Stimulated activated CD4-positive, alpha-beta T cell treated with anti-CD3 and anti-CD28 coated beads, Interleukin-4, amount 100 ng/mL, for 1 hour (primary cell): Measurements from ENCODE around the gene DDX47.
A peak's percentile ranks its signal among the peaks of the same experiment; 100 is the strongest.
"Not testable (repeated sequence)": the region's sequence is repeated elsewhere in the genome, so short reads cannot be mapped to it uniquely, and the experiment has no call there.

ENCODE experiments used
- DNase-seq: peaks from one replicate; pipeline ENCODE4 v3.0.0-alpha.2; 2020

DDX47 gene

GRCh38 chr12:12823811-12824210 is 10.7 kb downstream of the DDX47 start:
- DNase-seq = no peak

DNA sequence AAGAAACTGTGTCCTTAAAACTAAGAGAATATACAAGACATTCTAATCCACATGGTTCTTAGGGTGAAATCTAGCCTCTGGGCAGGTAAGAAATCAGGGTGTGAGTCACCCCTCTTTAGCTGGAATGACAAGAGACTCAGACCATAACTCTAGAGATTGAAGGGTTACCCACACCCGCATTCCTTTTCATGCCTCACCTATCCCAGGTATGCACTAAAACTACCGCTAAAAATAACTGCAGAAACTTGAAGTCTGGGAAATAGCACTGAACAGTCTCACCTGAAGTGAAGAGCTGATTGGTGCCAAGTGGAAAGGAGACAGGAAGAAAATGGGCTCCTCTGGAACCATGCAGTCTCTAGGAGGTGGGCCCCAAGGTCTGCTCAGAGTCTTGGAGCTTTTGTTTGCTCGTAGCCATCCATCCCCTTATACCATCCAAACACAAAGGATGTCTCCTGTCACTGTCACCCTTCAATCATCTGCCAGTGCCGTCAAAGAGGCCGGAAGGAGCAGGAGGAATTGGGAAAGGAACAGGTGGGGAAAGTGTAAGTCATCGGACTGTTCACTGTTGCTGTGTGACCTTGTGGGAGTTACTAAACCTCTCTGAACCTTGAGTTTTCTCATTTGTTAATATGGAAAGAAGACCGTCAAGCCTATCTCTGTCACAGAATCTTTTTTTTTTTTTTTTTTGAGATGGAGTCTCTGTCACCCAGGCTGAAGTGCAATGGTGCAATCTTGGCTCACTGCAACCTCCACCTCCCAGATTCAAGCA is 22.4 kb downstream of the DDX47 start:
- no peak for DNase-seq

DNA sequence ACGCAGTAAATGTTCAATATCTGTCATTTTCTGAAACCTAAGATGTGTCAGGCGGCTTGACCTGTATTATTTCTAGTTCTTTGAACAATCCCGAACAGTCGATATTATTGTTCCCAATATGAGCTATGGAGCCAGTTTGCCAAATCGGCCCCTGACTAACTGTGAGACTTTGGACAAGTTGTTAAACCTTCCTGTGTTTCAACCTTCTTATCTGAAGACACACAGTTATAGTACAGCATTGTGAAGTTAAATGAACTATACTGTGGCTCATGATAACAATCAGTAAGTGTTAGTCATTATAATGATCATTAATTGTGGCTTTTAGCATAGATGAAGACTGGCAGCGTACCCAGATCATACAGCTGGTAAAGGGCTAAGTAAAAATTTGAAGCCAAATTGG is 23.4 kb downstream of the DDX47 start:
- DNase-seq = no peak

DNA sequence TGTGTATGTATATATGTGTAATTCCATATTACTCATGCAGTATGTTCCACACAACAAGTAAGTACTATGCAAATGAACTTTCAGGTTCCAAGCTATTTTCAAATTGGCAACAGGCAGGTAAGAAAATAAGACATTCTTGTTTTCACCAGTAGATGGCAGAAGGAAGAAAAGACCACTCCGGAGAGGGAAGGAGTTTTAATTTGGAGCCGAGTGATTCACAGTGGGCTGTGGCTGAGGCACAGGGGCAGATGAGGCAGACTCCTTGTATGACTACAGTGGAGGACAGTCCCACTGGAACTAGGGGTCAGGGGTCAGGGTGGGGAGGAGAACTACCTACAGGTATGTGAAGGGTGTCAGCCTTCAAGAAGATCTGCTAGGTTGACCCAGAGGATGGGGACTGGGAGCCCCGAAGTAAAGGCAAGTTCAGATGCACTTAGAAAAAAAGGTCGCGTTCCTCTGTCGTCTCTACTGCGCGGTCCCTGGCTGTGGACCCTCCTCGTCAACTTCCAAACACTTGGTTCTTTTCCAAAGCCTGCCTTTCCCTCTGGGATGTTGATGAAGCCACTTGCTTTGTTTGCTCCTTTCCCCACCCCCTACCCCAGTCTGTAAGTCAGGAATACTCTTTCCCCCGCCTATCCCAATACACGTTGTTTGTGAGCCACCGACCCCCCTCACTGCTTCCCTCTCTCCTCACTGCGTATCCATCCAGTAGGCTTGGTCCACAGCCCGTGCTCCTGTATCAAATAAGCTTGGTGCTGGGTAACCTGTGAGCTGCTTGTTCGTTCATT is 24.1 kb downstream of the DDX47 start:
- DNase-seq = peak; percentile 41

GRCh38 chr12:12837813-12838153 is 24.6 kb downstream of the DDX47 start:
- no peak for DNase-seq

DNA sequence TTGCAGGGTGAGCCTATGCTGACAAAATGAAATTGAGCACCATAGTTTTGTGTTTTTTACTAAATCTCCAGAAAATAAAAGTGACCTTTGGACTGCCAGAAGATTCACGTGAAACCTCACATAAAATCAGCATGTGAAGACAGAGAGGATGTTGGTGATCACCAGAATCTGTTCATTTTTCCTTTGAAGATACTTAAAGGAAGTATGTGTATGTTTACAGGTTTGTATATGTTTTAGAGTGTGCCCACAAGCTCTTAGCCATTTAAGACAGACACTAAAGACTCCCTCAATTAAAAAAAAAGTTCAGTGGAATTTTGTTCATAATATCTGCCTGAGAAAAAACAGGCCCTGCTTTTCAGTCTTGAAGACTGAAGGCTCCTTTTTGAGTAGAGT is 25.9 kb downstream of the DDX47 start:
- DNase-seq = no peak

DNA sequence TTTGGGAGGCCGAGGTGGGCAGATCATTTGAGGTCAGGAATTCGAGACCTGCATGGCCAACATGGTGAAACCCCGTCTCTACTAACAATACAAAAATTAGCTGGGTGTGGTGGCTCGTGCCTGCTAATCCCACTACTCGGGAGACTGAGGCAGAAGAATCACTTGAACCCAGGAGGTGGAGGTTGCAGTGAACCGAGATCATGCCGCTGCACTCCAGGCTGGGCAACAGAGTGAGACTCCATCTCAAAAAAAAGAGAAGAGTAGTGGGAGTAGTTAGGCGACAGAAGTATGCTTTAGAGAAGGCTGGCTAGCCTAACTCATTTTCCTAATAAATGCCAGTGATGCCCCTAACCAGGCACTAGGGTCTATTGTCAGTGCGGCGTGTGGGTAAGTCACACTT is 26.3 kb downstream of the DDX47 start:
- not testable (repeated sequence) for DNase-seq

- no peak for DNase-seq
Measured at GRCh38 chr12:12839873-12840579, 26.9 kb downstream of the DDX47 start.

GRCh38 chr12:12840580-12840899 is 27.4 kb downstream of the DDX47 start:
- DNase-seq = no peak

GRCh38 chr12:12841428-12841827 is 28.3 kb downstream of the DDX47 start:
- not testable (repeated sequence) for DNase-seq

DNA sequence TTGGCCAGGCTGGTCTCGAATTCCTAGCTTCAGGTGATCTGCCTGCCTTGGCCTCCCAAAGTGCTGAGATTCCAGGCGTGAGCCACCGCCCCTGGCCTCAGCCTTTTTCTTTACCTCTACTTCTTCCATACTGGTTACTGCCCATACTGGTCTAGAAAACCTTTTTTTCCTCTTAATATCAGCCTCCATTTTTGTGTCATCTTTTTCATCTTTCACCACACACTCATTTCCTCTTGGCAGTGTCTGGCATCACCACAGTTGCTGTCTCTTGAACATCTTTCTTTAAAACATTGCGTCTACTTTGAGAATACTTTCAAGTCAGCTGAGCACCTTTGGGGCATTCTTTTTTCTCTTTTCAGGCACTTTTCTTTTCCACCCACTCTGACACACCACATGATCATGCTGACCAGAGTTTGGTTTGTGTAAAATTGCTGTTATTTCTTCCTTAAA is 32.7 kb downstream of the DDX47 start:
- DNase-seq = no peak

GRCh38 chr12:12846780-12847179 is 33.6 kb downstream of the DDX47 start:
- DNase-seq = not testable (repeated sequence)

DNA sequence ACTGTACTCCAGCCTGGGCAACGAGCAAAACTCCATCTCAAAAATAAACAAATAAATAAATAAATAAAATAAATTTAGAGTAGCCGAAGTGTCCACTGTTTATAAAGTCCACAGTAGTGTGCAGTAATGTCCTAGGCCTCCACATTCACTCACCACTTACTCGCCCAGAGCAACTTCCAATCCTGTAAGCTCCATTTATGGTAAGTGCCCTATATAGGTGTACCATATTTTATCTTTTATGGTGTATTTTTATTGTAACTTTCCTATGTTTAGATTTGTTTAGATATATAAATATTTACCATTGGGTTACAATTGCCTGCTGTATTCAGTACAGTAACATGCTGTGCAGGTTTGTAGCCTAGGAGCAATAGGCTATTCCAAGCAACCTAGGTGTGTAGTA is 40.3 kb downstream of the DDX47 start:
- DNase-seq = no peak

DNA sequence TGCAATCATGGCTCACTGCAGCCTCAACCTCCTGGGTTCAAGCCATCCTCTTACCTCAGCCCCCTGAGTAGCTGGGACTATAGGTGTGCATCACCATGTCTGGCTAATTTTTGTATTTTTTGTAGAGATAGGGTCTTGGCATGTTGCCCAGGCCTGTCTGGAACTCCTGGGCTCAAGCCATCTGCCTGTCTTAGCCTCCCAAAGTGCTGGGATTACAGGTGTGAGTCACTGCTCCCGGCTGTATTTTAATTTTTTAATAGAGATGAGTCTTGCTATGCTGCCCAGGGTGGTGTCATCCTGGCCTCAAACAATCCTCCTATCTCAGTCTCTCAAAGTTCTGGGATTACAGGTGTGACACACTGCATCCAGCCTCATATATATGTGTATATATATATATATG is 46.5 kb downstream of the DDX47 start:
- DNase-seq = no peak

DNA sequence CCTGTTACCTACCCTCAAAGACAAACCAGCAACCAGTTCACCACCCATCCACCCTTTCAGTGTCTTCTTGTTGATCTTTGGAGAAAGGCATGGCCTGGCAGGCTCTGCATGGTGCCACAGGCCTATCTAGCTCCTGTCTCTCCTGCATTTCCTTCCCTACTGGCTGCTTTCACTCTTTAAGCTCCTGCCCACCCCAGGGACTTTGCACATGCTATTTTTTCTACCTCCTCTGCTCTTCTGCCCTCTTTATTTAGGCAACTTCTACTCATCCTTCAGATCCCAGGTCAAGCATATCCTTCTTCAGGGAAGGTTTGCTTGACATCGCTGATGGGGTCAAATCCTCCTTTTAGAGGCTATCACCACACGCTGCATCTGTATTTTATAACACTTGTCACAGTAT is 51.1 kb downstream of the DDX47 start:
- DNase-seq = no peak

- no peak for DNase-seq
Measured at GRCh38 chr12:12868477-12869235, 55.5 kb downstream of the DDX47 start.

DNA sequence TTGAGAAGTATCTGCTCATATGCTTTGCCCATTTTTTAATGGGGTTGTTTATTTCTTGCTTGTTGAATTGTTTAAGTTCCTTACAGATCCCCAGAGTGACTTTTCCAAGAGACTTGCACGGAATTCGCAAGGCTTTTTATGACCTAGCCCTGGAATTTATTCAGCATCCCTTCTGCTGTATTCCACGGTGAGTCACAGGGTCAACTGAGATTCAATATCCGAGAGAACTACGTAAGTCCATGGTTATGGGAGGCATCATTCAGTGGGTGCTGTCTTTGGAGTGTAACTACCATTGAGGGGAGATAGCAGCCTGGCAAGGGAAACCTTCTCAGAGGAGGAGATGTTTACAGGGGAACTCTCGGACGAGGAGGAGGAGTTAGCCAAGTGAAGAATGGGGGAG is 57.3 kb downstream of the DDX47 start:
- DNase-seq = no peak

- no peak for DNase-seq
Measured at GRCh38 chr12:12871587-12872138, 58.5 kb downstream of the DDX47 start.

- no peak for DNase-seq
Measured at GRCh38 chr12:12872139-12872933, 59.2 kb downstream of the DDX47 start.

GRCh38 chr12:12872934-12873275 is 59.8 kb downstream of the DDX47 start:
- no peak for DNase-seq

DNA sequence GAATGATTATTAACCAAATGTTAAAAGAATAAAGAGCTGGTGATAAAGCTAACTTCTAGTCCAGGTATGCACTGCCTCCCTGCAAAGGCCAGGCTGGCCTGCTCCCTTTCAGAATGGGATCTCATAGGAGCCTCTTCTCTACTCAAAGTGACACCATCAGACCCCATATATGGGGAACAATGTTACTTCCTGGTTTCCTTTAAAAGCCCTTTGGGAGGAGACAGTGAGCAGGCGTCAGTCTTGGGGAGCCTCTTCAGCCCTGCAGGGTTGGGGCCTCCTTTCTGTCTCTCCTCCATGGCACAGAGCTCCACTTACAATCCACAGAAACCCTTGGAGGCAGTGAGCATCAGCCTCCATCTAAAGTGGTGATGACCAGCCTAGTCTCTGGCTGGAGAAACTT is 60.9 kb downstream of the DDX47 start:
- no peak for DNase-seq

DNA sequence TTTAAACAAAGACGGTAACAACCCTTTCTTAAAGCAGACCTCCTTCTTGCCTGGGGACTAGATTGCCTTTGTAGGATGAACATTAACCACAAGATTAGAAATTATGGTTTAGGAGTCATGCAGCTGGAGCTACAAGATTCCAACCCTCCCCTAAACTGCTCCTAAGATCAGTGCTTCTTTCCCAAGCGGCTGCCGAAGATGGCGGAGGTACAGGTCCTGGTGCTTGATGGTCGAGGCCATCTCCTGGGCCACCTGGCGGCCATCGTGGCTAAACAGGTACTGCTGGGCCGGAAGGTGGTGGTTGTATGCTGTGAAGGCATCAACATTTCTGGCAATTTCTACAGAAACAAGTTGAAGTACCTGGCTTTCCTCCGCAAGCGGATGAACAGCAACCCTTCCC is 62.2 kb downstream of the DDX47 start:
- not testable (repeated sequence) for DNase-seq
